ENCODE results near the gene TNFRSF25. TPM values are rescaled to one million over a fixed set of nuclear protein-coding genes. Genes with fewer than 3 reads are reported as not detected.
"Not testable (repeated sequence)": the region's sequence is repeated elsewhere in the genome, so short reads cannot be mapped to it uniquely, and the experiment has no call there.

Gene TNFRSF25
- total and polyA plus RNA-seq, 2 donors from 2014 or later = 7.6 to 13.8 TPM

DNA sequence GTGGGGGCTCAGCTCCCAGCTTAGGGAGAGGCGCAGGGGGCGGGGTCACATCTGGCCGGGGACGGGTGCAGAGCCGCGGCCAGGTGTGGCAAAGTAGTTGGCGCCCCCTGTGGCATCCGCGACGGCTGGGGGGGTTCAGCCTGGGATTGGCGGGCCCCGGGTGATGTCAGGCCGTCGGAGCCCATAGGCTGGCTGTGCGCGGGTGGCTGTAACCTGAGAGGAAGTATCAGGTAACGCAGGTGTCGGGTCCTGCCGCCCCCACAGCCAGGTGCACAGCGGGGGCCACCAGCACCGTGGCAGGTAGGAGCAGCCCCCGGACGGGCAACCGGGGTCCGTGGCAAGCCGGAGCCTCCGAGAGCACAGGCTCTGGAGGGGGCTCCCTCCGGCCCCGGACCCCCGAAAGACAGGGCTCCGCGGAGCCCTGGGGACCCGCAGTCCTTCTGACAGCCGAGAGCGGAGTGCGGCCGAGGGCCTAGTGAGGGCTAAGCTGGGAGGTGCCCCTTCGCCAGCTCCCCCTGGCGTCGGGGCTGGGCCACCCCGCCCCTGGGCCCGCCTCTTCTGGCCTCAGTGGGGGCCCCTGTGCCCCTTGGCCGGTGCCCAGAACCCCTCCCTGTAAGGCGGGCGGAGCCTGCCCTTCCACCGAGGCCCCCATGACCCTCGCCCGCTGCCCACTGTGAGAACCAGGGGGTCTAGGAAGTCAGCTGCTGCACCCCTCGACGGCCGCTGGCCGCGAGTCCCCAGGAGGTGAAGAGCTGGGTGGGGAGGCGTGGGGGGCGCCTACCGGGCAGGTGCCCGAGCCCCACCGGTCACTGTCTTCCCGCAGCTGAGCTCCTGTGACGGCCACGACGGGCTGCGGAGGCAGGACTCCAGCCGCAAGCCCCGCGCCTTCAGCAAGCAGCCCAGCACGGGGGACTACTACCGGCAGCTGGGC, 17.9 kb downstream of the TNFRSF25 start:
- Histone ChIP-seq H3K4me3 (ENCODE audit: low read length in 3 of 3) (no peak overlapping the region), H3K4me1 (ENCODE audit: control insufficient read depth in 2 of 3, insufficient read depth in 2 of 3, low read depth in 1 of 3, low read length in 3 of 3) (peaks cover 0 to 4% (median 3%) of the 10 kb centered on the region in 3 donors), H3K36me3 (ENCODE audit: control insufficient read depth in 2 of 3, insufficient read depth in 3 of 3, low read length in 3 of 3) (no peaks in the 10 kb centered on the region), H3K9ac (ENCODE audit: low read length in 3 of 3) (no peak overlapping the region), H3K9me3 (ENCODE audit: control insufficient read depth in 2 of 3, insufficient read depth in 1 of 3, low read length in 3 of 3) (no peaks in the 10 kb centered on the region), H3K27me3 (ENCODE audit: control insufficient read depth, insufficient read depth, low read length) (peaks cover 9% of the 10 kb centered on the region), H3K27ac (ENCODE audit: low read depth in 2 of 2, low read length in 2 of 2) (no peak overlapping the region)
- FAIRE-seq = no peak
- peak in 4 of 5 donors; percentile 83 to 93 (median 88) for DNase-seq
- intact Hi-C loops (cut with DNase I) = no loop called here
- TF ChIP-seq, protein P1, sequence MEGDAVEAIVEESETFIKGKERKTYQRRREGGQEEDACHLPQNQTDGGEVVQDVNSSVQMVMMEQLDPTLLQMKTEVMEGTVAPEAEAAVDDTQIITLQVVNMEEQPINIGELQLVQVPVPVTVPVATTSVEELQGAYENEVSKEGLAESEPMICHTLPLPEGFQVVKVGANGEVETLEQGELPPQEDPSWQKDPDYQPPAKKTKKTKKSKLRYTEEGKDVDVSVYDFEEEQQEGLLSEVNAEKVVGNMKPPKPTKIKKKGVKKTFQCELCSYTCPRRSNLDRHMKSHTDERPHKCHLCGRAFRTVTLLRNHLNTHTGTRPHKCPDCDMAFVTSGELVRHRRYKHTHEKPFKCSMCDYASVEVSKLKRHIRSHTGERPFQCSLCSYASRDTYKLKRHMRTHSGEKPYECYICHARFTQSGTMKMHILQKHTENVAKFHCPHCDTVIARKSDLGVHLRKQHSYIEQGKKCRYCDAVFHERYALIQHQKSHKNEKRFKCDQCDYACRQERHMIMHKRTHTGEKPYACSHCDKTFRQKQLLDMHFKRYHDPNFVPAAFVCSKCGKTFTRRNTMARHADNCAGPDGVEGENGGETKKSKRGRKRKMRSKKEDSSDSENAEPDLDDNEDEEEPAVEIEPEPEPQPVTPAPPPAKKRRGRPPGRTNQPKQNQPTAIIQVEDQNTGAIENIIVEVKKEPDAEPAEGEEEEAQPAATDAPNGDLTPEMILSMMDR (IDR thresholded peaks at IDR 0.05; ENCODE audit: borderline replicate concordance, extremely low read depth, insufficient read depth) = no peak

- peak in 3 of 5 donors; percentile 50 to 62 (median 55) for DNase-seq
- FAIRE-seq = no peak
- H3K36me3 ChIP-seq (ENCODE audit: control insufficient read depth in 2 of 3, insufficient read depth in 3 of 3, low read length in 3 of 3) = no peaks in the 10 kb centered on the region
- H3K9ac ChIP-seq (ENCODE audit: low read length in 3 of 3) = no peak overlapping the region
- H3K27ac ChIP-seq (ENCODE audit: low read depth in 2 of 2, low read length in 2 of 2) = no peak overlapping the region
- H3K27me3 ChIP-seq (ENCODE audit: control insufficient read depth, insufficient read depth, low read length) = peaks cover 6% of the 10 kb centered on the region
- H3K4me1 ChIP-seq (ENCODE audit: control insufficient read depth in 2 of 3, insufficient read depth in 2 of 3, low read depth in 1 of 3, low read length in 3 of 3) = peaks cover 0 to 4% (median 3%) of the 10 kb centered on the region in 3 donors
- TF ChIP-seq, protein P1 (IDR thresholded peaks at IDR 0.05; ENCODE audit: borderline replicate concordance, extremely low read depth, insufficient read depth) = no peak
- H3K4me3 ChIP-seq (ENCODE audit: low read length in 3 of 3) = no peak overlapping the region
- intact Hi-C loops (cut with DNase I) = no loop called here
- no peaks in the 10 kb centered on the region for H3K9me3 ChIP-seq (ENCODE audit: control insufficient read depth in 2 of 3, insufficient read depth in 1 of 3, low read length in 3 of 3)
Measured at GRCh38 chr1:6447016-6447817, 18.8 kb downstream of the TNFRSF25 start.

DNA sequence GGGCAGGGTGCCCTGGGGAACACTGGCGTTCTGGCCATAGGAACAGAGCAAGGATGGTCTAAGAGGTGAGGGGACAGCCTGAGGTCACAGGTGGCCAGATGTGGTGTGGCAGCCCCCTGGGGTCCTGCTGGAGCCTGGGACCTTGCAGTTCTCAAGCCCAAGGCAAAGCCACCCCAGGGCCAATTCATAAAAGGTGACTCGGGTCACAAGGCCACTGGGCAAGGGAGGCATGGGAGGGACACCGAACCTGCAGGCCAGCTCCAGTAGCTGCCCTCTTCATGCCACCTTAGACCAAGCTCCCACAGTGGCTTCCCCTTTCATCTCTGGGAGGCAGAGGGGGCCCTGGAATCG, 19.3 kb downstream of the TNFRSF25 start:
- Histone ChIP-seq H3K9ac (ENCODE audit: low read length in 3 of 3) (no peak overlapping the region), H3K27me3 (ENCODE audit: control insufficient read depth, insufficient read depth, low read length) (peaks cover 6% of the 10 kb centered on the region), H3K9me3 (ENCODE audit: control insufficient read depth in 2 of 3, insufficient read depth in 1 of 3, low read length in 3 of 3) (no peaks in the 10 kb centered on the region), H3K36me3 (ENCODE audit: control insufficient read depth in 2 of 3, insufficient read depth in 3 of 3, low read length in 3 of 3) (no peaks in the 10 kb centered on the region), H3K27ac (ENCODE audit: low read depth in 2 of 2, low read length in 2 of 2) (no peak overlapping the region), H3K4me1 (ENCODE audit: control insufficient read depth in 2 of 3, insufficient read depth in 2 of 3, low read depth in 1 of 3, low read length in 3 of 3) (peaks cover 0 to 4% (median 3%) of the 10 kb centered on the region in 3 donors), H3K4me3 (ENCODE audit: low read length in 3 of 3) (no peak overlapping the region)
- no peak for FAIRE-seq
- intact Hi-C loops (cut with DNase I) = no loop called here
- DNase-seq = peak in 1 of 5 donors; percentile 63
- TF ChIP-seq, protein P1 (IDR thresholded peaks at IDR 0.05; ENCODE audit: borderline replicate concordance, extremely low read depth, insufficient read depth) = no peak

GRCh38 chr1:6445929-6446328, 20.0 kb downstream of the TNFRSF25 start:
- H3K36me3 ChIP-seq (ENCODE audit: control insufficient read depth in 2 of 3, insufficient read depth in 3 of 3, low read length in 3 of 3); H3K4me3 ChIP-seq (ENCODE audit: low read length in 3 of 3); H3K4me1 ChIP-seq (ENCODE audit: control insufficient read depth in 2 of 3, insufficient read depth in 2 of 3, low read depth in 1 of 3, low read length in 3 of 3); H3K9me3 ChIP-seq (ENCODE audit: control insufficient read depth in 2 of 3, insufficient read depth in 1 of 3, low read length in 3 of 3); FAIRE-seq; H3K9ac ChIP-seq (ENCODE audit: low read length in 3 of 3); intact Hi-C loops (cut with DNase I); H3K27me3 ChIP-seq (ENCODE audit: control insufficient read depth, insufficient read depth, low read length); H3K27ac ChIP-seq (ENCODE audit: low read depth in 2 of 2, low read length in 2 of 2): not testable (repeated sequence)
- DNase-seq = peak in 1 of 5 donors; percentile 58
